ENCODE measurements around the gene EAF1. TPM values are rescaled to one million over a fixed set of nuclear protein-coding genes. Genes with fewer than 3 reads are reported as not detected.
"Not testable (repeated sequence)": the region's sequence is repeated elsewhere in the genome, so short reads cannot be mapped to it uniquely, and the experiment has no call there.

The EAF1 gene
- 18.9 TPM for total RNA-seq
- long read RNA-seq, full-length matches to known transcripts = 2 of 15 reads
- long read RNA-seq, partial matches to known transcripts = 2 of 15 reads
- long read RNA-seq, other reads (novel, unspliced or antisense) = 11 of 15 reads

GRCh38 chr3:15427182-15427880 lies at the start of gene EAF1, which contains the start of gene METTL6:
TSS of gene EAF1 (plus strand) at chr3:15427598. CDS start at chr3:15427780, 182 bp downstream.
TSS of gene METTL6 (minus strand) at chr3:15427544. CDS start at chr3:15426511, 1,033 bp downstream.
- DNase-seq (ENCODE audit: low spot score) = peak; percentile 95

- peak; percentile 96 for DNase-seq (ENCODE audit: low spot score)
Measured at GRCh38 chr3:15377961-15378791, 49.2 kb upstream of the EAF1 start.

GRCh38 chr3:15380980-15381890 lies 46.2 kb upstream of the EAF1 start:
- DNase-seq (ENCODE audit: low spot score) = no peak

GRCh38 chr3:15382405-15382923 lies 44.9 kb upstream of the EAF1 start:
- no peak for DNase-seq (ENCODE audit: low spot score)

- no peak for DNase-seq (ENCODE audit: low spot score)
Measured at GRCh38 chr3:15384510-15385237, 42.7 kb upstream of the EAF1 start.

- DNase-seq (ENCODE audit: low spot score) = not testable (repeated sequence)
Measured at GRCh38 chr3:15385238-15385695, 42.1 kb upstream of the EAF1 start.

GRCh38 chr3:15385901-15386653 lies 41.3 kb upstream of the EAF1 start:
- DNase-seq (ENCODE audit: low spot score) = no peak

GRCh38 chr3:15386654-15386955 lies 40.8 kb upstream of the EAF1 start:
- DNase-seq (ENCODE audit: low spot score) = not testable (repeated sequence)

- no peak for DNase-seq (ENCODE audit: low spot score)
Measured at GRCh38 chr3:15387171-15387581, 40.2 kb upstream of the EAF1 start.

- no peak for DNase-seq (ENCODE audit: low spot score)
Measured at GRCh38 chr3:15387735-15388134, 39.7 kb upstream of the EAF1 start.

- DNase-seq (ENCODE audit: low spot score) = not testable (repeated sequence)
Measured at GRCh38 chr3:15388335-15388734, 39.1 kb upstream of the EAF1 start.

- no peak for DNase-seq (ENCODE audit: low spot score)
Measured at GRCh38 chr3:15390460-15390859, 36.9 kb upstream of the EAF1 start.

GRCh38 chr3:15391007-15391406 lies 36.4 kb upstream of the EAF1 start:
- DNase-seq (ENCODE audit: low spot score) = no peak

- DNase-seq (ENCODE audit: low spot score) = not testable (repeated sequence)
Measured at GRCh38 chr3:15393252-15393651, 34.1 kb upstream of the EAF1 start.

- not testable (repeated sequence) for DNase-seq (ENCODE audit: low spot score)
Measured at GRCh38 chr3:15398731-15399133, 28.7 kb upstream of the EAF1 start.

GRCh38 chr3:15399970-15400369 lies 27.4 kb upstream of the EAF1 start:
- no peak for DNase-seq (ENCODE audit: low spot score)

GRCh38 chr3:15401936-15402335 lies 25.5 kb upstream of the EAF1 start:
- DNase-seq (ENCODE audit: low spot score) = no peak

- no peak for DNase-seq (ENCODE audit: low spot score)
Measured at GRCh38 chr3:15403495-15403894, 23.9 kb upstream of the EAF1 start.

GRCh38 chr3:15403965-15404364 lies 23.4 kb upstream of the EAF1 start:
- DNase-seq (ENCODE audit: low spot score) = no peak
